Cardiac fibroblast (primary cell): ENCODE measurements around the gene NCOA1.

ENCODE experiments used
- DNase-seq, 2 donors: peaks; one replicate each; pipeline versions ENCODE4 v3.0.0 to v3.0.0-alpha.2; 2010; ENCODE audit warnings: low read depth in 2 of 2
- H3K4me3 ChIP-seq, 2 donors: replicated peaks in 1 of 2; 1 replicate in 1 of 2; 2 replicates in 1 of 2; pipeline ENCODE4 v1.5.1; 2011; ENCODE audit warnings: low read depth in 2 of 2, low read length in 2 of 2, mild to moderate bottlenecking in 2 of 2, moderate library complexity in 1 of 2
- TF ChIP-seq, protein P1 (sequence below): IDR thresholded peaks from one replicate; pipeline ENCODE4 v1.5.1; 2011; ENCODE audit warnings: low read depth, mild to moderate bottlenecking, low read length, inconsistent platforms

NCOA1 gene

DNA sequence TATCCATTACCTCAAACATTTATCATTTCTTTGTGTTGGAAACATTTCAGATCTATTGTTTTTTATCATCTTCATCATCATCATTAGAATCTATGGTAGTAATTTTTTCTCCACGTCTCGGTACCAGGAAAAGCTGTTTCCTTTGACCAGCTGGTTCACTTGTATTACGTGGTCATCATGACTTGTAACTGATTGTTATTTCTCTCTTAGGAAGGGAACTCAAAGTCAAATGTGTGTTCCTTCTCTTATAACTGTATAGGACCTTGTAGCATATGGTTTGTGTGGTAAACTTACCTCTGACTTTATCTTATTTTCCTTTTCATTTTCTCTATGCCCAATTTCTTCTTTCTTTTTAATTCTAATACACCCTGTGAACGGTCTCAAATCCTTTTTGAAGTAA, 16.5 kb downstream of the NCOA1 start:
- DNase-seq = no peak
- TF ChIP-seq, protein P1, sequence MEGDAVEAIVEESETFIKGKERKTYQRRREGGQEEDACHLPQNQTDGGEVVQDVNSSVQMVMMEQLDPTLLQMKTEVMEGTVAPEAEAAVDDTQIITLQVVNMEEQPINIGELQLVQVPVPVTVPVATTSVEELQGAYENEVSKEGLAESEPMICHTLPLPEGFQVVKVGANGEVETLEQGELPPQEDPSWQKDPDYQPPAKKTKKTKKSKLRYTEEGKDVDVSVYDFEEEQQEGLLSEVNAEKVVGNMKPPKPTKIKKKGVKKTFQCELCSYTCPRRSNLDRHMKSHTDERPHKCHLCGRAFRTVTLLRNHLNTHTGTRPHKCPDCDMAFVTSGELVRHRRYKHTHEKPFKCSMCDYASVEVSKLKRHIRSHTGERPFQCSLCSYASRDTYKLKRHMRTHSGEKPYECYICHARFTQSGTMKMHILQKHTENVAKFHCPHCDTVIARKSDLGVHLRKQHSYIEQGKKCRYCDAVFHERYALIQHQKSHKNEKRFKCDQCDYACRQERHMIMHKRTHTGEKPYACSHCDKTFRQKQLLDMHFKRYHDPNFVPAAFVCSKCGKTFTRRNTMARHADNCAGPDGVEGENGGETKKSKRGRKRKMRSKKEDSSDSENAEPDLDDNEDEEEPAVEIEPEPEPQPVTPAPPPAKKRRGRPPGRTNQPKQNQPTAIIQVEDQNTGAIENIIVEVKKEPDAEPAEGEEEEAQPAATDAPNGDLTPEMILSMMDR = no peak
- H3K4me3 ChIP-seq = no peak overlapping the region

- peak in 1 of 2 donors; percentile 16 for DNase-seq
- TF ChIP-seq, protein P1 = no peak
- no peak overlapping the region for H3K4me3 ChIP-seq
Measured at GRCh38 chr2:24508878-24509277, 17.8 kb downstream of the NCOA1 start.

GRCh38 chr2:24509425-24509824, 18.4 kb downstream of the NCOA1 start:
- DNase-seq = no peak
- H3K4me3 ChIP-seq = no peak overlapping the region
- TF ChIP-seq, protein P1 = no peak

GRCh38 chr2:24509840-24510239, 18.8 kb downstream of the NCOA1 start:
- no peak overlapping the region for H3K4me3 ChIP-seq
- no peak for DNase-seq
- TF ChIP-seq, protein P1 = no peak

DNA sequence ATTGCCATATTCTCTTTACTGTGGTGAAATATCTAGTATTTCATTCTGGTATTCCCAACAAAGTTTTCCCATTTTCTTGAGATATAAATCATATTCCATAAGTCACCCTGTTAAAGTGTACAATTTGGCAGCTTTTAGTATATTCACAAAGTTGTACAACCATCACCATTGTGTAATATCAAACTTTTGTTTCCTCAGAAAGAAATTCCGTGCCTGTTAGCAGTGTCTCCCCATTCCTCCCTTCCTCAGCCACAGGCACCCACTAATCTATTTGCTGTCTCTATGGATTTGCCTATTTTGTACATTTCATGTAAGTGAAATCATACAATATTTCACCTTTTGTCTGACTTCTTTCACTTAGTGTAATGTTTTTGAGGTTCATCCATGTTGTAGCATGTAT, 19.7 kb downstream of the NCOA1 start:
- DNase-seq = no peak
- no peak overlapping the region for H3K4me3 ChIP-seq
- TF ChIP-seq, protein P1 = no peak

- H3K4me3 ChIP-seq = no peak overlapping the region
- DNase-seq = no peak
- TF ChIP-seq, protein P1 = no peak
Measured at GRCh38 chr2:24511198-24511597, 20.1 kb downstream of the NCOA1 start.

DNA sequence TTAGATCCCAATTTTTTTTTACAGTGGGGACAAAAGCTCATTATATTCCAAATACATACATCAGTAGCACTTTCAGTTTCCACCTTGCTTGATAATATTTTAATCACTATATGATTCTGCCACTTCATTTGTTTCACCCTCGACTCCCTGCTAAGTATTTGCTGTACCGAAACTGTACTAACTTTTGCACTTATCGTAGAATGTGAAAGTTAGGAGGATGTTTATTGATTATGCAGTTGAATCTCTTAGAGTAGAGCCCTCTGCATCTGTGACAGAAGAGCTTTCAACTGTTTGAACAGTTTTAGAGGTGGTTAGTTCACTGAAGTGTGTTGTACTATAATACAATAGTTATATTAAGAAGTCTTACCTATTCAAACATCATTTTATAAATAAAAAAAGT, 20.8 kb downstream of the NCOA1 start:
- TF ChIP-seq, protein P1 = no peak
- H3K4me3 ChIP-seq = no peak overlapping the region
- DNase-seq = no peak
